Right atrium auricular region (tissue), 2 donors: ENCODE data around the gene AKR7A2. TPM values are rescaled to one million over a fixed set of nuclear protein-coding genes. Genes with fewer than 3 reads are reported as not detected.
"Not testable (repeated sequence)": the region's sequence is repeated elsewhere in the genome, so short reads cannot be mapped to it uniquely, and the experiment has no call there.

Experiments
- DNase-seq: peaks from one replicate; pipeline ENCODE4 v3.0.0-alpha.2; 2019; ENCODE audit warnings: low spot score
- H3K27ac ChIP-seq, 2 donors: fragments of 200-600 bp; sonication (generic); 1 replicate in 1 of 2; 2 replicates in 1 of 2; pipeline ENCODE4 v1.5.1; 2016 to 2019
- H3K27me3 ChIP-seq, 2 donors: fragments of 200-600 bp; sonication (generic); one replicate each; pipeline versions ENCODE4 v1.5.1 to v1.6.0; 2017 to 2019
- H3K36me3 ChIP-seq: fragments of 200-600 bp; sonication (generic); one replicate; pipeline ENCODE4 v1.5.1; 2016
- H3K4me1 ChIP-seq, 2 donors: fragments of 200-600 bp; sonication (generic); one replicate each; pipeline versions ENCODE4 v1.5.1 to v1.6.0; 2017 to 2019
- H3K4me3 ChIP-seq, 2 donors: fragments of 200-600 bp; sonication (generic); 1 replicate in 1 of 2; 2 replicates in 1 of 2; pipeline ENCODE4 v1.5.1; 2017 to 2019; ENCODE audit warnings: mild to moderate bottlenecking in 1 of 2, moderate library complexity in 1 of 2
- H3K9me3 ChIP-seq, 2 donors: fragments of 200-600 bp; sonication (generic); one replicate each; pipeline ENCODE4 v1.5.1; 2019
- total RNA-seq, 2 donors: library from RNA; depleted of rRNA; stranded (reverse); fragments of >200 nt; gene quantifications; one replicate each; pipeline ENCODE4 v1.1.0, GENCODE V29; 2016
- TF ChIP-seq, protein P1 (sequence below), 2 donors: fragments of 200-600 bp; sonication (generic); IDR thresholded peaks; one replicate each; pipeline ENCODE4 v1.5.1; 2019; ENCODE audit warnings: antibody characterized with exemption in 2 of 2

The AKR7A2 gene
- total RNA-seq, 2 donors from 2014 or later: 51.1 to 69.3 TPM

DNA sequence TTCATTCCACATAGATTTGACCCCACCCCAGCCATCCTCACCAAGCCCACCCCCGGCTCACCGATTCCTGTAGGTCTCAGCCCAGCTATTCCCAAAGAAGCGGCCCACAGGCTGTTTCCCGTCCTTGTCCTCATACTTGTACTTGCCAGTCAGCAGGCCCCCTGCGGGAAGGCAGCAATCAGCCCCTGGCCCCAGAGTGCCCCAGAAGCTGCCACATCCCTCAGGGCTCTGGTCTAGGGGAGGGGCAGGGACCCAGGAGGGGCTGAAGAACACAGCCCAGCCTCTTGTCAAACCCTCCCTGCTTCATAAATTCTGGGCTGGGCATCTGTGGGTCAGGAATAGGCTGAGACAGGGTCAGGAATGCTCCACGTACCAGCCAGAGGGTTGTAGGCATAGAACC is 5.0 kb downstream of the AKR7A2 start:
- TF ChIP-seq, protein P1, sequence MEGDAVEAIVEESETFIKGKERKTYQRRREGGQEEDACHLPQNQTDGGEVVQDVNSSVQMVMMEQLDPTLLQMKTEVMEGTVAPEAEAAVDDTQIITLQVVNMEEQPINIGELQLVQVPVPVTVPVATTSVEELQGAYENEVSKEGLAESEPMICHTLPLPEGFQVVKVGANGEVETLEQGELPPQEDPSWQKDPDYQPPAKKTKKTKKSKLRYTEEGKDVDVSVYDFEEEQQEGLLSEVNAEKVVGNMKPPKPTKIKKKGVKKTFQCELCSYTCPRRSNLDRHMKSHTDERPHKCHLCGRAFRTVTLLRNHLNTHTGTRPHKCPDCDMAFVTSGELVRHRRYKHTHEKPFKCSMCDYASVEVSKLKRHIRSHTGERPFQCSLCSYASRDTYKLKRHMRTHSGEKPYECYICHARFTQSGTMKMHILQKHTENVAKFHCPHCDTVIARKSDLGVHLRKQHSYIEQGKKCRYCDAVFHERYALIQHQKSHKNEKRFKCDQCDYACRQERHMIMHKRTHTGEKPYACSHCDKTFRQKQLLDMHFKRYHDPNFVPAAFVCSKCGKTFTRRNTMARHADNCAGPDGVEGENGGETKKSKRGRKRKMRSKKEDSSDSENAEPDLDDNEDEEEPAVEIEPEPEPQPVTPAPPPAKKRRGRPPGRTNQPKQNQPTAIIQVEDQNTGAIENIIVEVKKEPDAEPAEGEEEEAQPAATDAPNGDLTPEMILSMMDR (IDR thresholded peaks at IDR 0.05): no peak
- Histone ChIP-seq H3K27ac (no peak overlapping the region), H3K9me3 (no peaks in the 10 kb centered on the region), H3K27me3 (no peaks in the 10 kb centered on the region), H3K36me3 (peaks cover 54% of the 10 kb centered on the region), H3K4me1 (peaks cover 0 to 17% of the 10 kb centered on the region in 2 donors), H3K4me3 (no peak overlapping the region)
- no peak for DNase-seq

DNA sequence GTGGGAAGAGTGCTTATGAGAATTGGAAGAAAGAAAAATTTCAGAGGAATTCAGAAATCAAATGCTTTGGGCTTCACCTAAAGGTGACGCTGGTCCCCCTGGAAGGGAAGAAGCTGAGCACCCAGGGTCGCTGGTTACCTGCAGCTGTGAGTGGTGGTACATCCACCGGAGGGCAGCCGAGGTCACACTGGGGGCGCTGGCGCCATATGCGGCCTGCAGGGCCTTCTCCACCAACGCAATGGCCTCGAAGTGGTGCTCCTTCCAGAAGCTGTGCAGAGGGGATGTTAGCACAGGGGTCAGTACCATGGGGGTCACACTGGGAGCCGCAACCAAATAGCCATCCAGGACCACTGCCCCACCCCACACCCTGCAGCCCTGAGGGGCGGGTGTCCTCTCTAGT is 6.1 kb downstream of the AKR7A2 start:
- H3K36me3 ChIP-seq: peaks cover 54% of the 10 kb centered on the region
- TF ChIP-seq, protein P1 (IDR thresholded peaks at IDR 0.05): no peak
- no peaks in the 10 kb centered on the region for H3K9me3 ChIP-seq
- DNase-seq: no peak
- H3K4me3 ChIP-seq: no peak overlapping the region
- no peak overlapping the region for H3K27ac ChIP-seq
- peaks cover 0 to 9% of the 10 kb centered on the region in 2 donors for H3K4me1 ChIP-seq
- no peaks in the 10 kb centered on the region for H3K27me3 ChIP-seq

DNA sequence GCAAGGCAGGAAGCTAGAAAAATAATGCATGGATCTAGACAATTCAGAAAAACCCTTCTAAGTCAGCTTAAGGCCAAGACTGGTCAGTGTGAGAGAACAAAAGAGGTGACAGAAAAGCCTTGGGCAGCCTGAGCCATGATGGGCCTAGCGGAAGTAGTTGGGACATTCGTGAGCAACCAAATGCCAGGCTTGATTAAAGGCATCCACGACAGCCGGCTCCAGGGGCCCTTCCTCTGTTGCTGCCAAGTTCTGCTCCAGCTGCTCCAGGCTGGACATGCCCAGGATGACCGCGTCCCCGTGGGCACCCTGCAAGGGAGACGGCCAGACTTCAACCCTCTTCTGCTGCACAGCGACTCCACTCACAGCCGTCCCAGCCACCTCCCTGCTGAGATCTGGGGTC is 7.9 kb downstream of the AKR7A2 start:
- H3K4me3 ChIP-seq, H3K4me1 ChIP-seq, H3K27me3 ChIP-seq, DNase-seq, H3K27ac ChIP-seq, H3K9me3 ChIP-seq: not testable (repeated sequence)
- H3K36me3 ChIP-seq: peaks cover 54% of the 10 kb centered on the region

DNA sequence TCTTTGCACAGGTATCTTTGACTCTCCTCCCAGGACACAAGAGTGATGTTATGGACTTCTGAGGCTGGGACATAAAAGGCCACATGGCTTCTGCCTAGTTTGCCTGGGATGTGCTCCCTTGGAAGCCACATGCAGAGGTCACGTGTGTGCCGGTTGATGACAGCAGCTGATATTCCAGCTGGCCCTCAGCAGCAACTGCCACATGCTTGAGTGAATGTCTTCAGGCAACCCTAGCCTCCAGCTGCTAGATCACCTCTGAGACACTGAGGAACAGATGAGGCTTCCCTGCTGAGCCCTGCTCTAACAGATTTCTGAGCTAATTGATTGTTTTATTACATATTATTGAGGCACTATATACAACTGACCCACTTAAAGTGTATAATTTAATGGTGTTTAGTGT is 11.7 kb downstream of the AKR7A2 start:
- Histone ChIP-seq H3K4me1 (no peaks in the 10 kb centered on the region), H3K4me3 (no peak overlapping the region), H3K9me3 (peaks cover 0 to 2% of the 10 kb centered on the region in 2 donors), H3K36me3 (peaks cover 22% of the 10 kb centered on the region), H3K27me3 (no peaks in the 10 kb centered on the region), H3K27ac (no peak overlapping the region)
- DNase-seq: no peak
- TF ChIP-seq, protein P1 (IDR thresholded peaks at IDR 0.05): no peak

DNA sequence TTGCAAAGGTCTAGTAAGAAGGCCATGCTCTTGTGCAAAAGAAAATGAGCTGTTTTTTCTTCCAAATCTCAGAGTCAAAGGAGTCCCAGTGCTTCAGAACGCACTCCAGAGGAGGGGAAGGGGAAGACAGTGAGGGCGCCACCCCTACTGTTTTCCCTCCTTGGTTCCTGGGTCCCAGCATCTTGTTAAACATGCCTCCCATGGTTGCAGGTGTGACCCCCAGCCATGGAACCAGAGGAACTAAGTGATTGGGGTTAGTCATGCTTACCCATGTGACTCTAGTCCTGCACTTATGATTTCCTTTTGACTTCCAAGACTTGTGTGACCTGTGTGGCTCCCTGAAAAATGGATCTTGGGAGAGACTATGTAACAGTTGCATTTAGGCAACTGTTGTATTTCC is 17.3 kb downstream of the AKR7A2 start:
- Histone ChIP-seq H3K27me3 (no peaks in the 10 kb centered on the region), H3K4me1 (no peaks in the 10 kb centered on the region), H3K9me3 (peaks cover 0 to 12% of the 10 kb centered on the region in 2 donors), H3K27ac (no peak overlapping the region), H3K36me3 (no peaks in the 10 kb centered on the region), H3K4me3 (no peak overlapping the region)
- TF ChIP-seq, protein P1 (IDR thresholded peaks at IDR 0.05): no peak
- no peak for DNase-seq

DNA sequence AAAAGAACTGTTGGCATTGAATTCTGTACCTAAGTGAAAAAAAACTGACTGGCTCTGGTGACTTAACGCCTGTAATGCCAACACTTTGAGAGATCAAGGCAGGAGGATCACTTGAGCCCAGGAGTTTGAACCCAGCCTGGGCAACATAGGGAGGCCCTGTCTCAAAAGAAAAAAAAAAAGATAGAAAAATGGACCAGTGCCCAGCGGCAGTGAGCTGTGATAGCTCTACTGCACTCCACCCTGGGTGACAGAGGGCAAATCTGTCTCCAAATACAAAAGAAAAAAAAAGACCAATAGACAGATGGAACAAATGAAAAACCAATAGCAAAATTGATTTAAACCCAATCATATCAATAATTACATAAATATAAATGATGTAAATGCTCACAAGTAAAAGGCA is 22.7 kb downstream of the AKR7A2 start:
- peaks cover 0 to 7% of the 10 kb centered on the region in 2 donors for H3K4me1 ChIP-seq
- H3K4me3 ChIP-seq: peak overlapping the region in 1 of 2 donors; percentile 46
- H3K27me3 ChIP-seq: no peaks in the 10 kb centered on the region
- TF ChIP-seq, protein P1 (IDR thresholded peaks at IDR 0.05): no peak
- no peaks in the 10 kb centered on the region for H3K36me3 ChIP-seq
- peaks cover 0 to under 1% of the 10 kb centered on the region in 2 donors for H3K9me3 ChIP-seq
- H3K27ac ChIP-seq: no peak overlapping the region
- DNase-seq: no peak

DNA sequence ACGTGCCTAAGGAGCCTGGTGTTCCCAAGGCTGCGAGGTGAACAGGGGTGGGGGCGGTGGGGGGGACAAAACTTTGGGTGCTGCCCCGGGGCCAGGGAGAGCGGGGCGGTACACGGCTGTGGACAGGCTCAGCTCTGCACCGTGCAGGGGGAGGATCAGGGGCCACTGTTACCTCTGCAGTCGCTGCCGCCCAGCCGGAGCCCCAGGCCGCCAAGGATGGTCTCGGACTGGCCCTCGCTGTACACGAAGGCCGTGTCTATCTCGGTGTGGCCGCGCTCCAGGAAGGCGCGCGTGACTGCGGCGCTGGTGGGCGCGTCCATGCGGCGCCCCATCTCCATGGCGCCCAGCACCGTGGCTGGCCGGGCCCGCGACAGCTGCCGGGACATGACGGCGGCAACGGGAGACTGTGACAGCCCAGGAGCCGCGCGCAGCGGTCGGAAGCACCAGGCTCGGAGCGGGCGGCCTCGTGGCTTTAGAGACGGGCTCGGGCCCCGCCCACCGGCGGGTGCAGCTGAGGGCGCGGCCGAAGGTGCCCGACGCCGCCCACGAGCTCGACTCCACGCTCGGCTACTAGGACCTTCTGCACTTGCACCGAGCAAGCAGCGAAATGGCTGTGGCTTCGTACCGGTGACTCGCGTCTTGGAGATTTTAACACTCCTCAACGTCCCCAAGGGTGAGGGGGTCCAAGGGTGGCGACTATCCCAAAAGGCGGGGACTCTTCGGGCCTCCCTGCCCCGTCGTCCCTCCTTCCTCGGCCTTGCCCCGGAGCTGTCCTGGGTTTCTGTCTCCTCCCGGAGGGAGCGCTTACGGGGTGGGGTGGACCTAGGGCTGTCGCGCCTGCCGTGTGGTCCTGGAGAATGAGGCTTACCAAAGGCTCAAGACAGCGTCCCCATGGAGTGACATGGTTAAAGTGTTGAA is 23.4 kb downstream of the AKR7A2 start, which contains the start of gene AKR7A3:
Gene AKR7A3, minus strand, starts transcription at position 447 of the 918 bp plus-strand sequence. Its CDS starts 61 bp downstream, at position 386.
- not testable (repeated sequence) for H3K9me3 ChIP-seq, DNase-seq, H3K27ac ChIP-seq, H3K4me1 ChIP-seq, H3K36me3 ChIP-seq, H3K27me3 ChIP-seq
- H3K4me3 ChIP-seq: peak within 1 kb of the TSS; percentile 7 to 46
